Lung (tissue), 12 donors: ENCODE measurements around the gene TRPM3. TPM values are rescaled to one million over a fixed set of nuclear protein-coding genes. Genes with fewer than 3 reads are reported as not detected.

Source experiments
- ATAC-seq: fragments of 200-7000 bp; cut with Tn5 transposase; one replicate; pipeline ENCODE4 v1.9.1; 2020; ENCODE audit warnings: moderate number of reproducible peaks; ENCODE audit not compliant: insufficient read depth, low FRiP score
- DNase-seq, 3 donors: peaks; one replicate each; pipeline ENCODE4 v3.0.0-alpha.2; 2013 to 2017
- H3K27ac ChIP-seq, 2 donors: one replicate each; pipeline ENCODE4 v1.5.1; 2013; ENCODE audit warnings: mild to moderate bottlenecking in 2 of 2, moderate library complexity in 2 of 2, control low read depth in 1 of 2, inconsistent platforms in 1 of 2, low read depth in 1 of 2, low read length in 1 of 2
- H3K27me3 ChIP-seq, 3 donors: one replicate each; pipeline ENCODE4 v1.5.1; 2013; ENCODE audit warnings: low read length in 2 of 3; ENCODE audit not compliant: control insufficient read depth in 3 of 3, insufficient read depth in 3 of 3
- H3K36me3 ChIP-seq, 4 donors: one replicate each; pipeline ENCODE4 v1.5.1; 2013; ENCODE audit warnings: low read length in 4 of 4, mild to moderate bottlenecking in 1 of 4, moderate library complexity in 1 of 4; ENCODE audit not compliant: control insufficient read depth in 4 of 4, insufficient read depth in 4 of 4
- H3K4me1 ChIP-seq, 5 donors: one replicate each; pipeline ENCODE4 v1.5.1; 2013; ENCODE audit warnings: low read length in 5 of 5, mild to moderate bottlenecking in 2 of 5, moderate library complexity in 1 of 5; ENCODE audit not compliant: control insufficient read depth in 5 of 5, insufficient read depth in 5 of 5
- H3K4me3 ChIP-seq: one replicate; pipeline ENCODE4 v1.5.1; 2013; ENCODE audit warnings: mild to moderate bottlenecking, control low read depth, moderate library complexity
- H3K9ac ChIP-seq, 2 donors: one replicate each; pipeline ENCODE4 v1.5.1; 2013; ENCODE audit warnings: low read length in 2 of 2, control low read depth in 1 of 2; ENCODE audit not compliant: insufficient read depth in 1 of 2
- H3K9me3 ChIP-seq, 4 donors: one replicate each; pipeline ENCODE4 v1.5.1; 2013; ENCODE audit warnings: low read length in 3 of 4, mild to moderate bottlenecking in 1 of 4, moderate library complexity in 1 of 4; ENCODE audit not compliant: control insufficient read depth in 4 of 4, insufficient read depth in 3 of 4
- WGBS, 2 donors: extraction: QIAGEN DNeasy Blood & Tissue Kit; methylation state at CpG; one replicate each; pipeline ENCODE4 v1.1.7; 2013; 5-methylcytosine and 5-hydroxymethylcytosine counted together
- polyA plus RNA-seq, 2 donors: library from polyadenylated mRNA; stranded (reverse); fragments of 200-250 nt; gene quantifications; one replicate each; pipeline ENCODE4 v1.2.1, GENCODE V29; 2013
- total RNA-seq, 2 donors: library from RNA; depleted of rRNA in 1 of 2; stranded (reverse); fragments of >200 nt in 1 of 2; gene quantifications; one replicate each; pipeline ENCODE4 v1.2.1, GENCODE V29; 2014 to 2021
- TF ChIP-seq, protein P1 (sequence below): IDR thresholded peaks from 2 replicates; pipeline ENCODE4 v1.5.1; 2012; ENCODE audit warnings: mild to moderate bottlenecking; ENCODE audit errors: control extremely low read depth, extremely low read depth
- donor health status: control.
- donor health status: control.
- donor health status: Bipolar disorder and iron deficiency.
- donor health status: healthy.
- donor health status: DM: yes; HTN: yes; CAD: no.

Gene TRPM3
- total and polyA plus RNA-seq, 4 donors = 0.02 to 1.4 (median 0.49) TPM; not detected in 1

DNA sequence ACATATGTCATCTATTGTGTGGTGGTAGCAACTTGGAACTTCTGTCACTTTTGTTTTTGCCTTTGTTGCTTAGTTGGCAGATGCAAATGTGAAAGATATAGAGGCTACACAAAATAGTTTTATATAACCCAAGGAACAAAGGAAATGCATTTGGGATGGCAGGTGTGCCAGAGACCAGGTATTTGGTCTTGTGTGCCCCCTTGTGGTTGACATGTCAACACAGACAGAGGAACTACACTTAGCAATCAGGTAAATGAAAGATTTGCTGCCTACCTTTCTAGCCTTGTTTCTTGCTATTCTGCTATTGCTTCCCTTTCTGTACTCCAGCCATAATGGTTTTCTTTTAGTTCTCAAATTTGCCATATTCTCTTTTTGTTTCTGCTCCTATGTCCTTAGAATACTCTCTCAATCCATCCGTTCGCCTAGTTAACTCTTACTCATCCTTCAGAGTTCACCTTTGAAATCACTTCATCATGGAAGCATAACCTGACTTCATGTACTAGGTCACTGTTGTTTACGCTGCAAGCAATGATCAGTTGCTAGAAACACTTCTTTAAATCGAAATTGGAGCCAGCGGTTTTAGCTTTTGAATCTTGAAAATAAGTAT lies 119.5 kb downstream of the TRPM3 start:
- no peak overlapping the region for H3K4me3 ChIP-seq
- H3K27ac ChIP-seq = no peak overlapping the region
- no peaks in the 10 kb centered on the region for H3K36me3 ChIP-seq
- DNase-seq = peak in 2 of 3 donors; percentile 3 to 17
- no peak overlapping the region for H3K9ac ChIP-seq
- TF ChIP-seq, protein P1, sequence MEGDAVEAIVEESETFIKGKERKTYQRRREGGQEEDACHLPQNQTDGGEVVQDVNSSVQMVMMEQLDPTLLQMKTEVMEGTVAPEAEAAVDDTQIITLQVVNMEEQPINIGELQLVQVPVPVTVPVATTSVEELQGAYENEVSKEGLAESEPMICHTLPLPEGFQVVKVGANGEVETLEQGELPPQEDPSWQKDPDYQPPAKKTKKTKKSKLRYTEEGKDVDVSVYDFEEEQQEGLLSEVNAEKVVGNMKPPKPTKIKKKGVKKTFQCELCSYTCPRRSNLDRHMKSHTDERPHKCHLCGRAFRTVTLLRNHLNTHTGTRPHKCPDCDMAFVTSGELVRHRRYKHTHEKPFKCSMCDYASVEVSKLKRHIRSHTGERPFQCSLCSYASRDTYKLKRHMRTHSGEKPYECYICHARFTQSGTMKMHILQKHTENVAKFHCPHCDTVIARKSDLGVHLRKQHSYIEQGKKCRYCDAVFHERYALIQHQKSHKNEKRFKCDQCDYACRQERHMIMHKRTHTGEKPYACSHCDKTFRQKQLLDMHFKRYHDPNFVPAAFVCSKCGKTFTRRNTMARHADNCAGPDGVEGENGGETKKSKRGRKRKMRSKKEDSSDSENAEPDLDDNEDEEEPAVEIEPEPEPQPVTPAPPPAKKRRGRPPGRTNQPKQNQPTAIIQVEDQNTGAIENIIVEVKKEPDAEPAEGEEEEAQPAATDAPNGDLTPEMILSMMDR = no peak
- no peaks in the 10 kb centered on the region for H3K27me3 ChIP-seq
- H3K9me3 ChIP-seq = peaks cover 0 to 12% (median 7%) of the 10 kb centered on the region in 4 donors
- no peak for ATAC-seq
- no peaks in the 10 kb centered on the region for H3K4me1 ChIP-seq
- 67 to 83% methylated on average over 5 of the region's 5 CpGs for WGBS, 2 donors

DNA sequence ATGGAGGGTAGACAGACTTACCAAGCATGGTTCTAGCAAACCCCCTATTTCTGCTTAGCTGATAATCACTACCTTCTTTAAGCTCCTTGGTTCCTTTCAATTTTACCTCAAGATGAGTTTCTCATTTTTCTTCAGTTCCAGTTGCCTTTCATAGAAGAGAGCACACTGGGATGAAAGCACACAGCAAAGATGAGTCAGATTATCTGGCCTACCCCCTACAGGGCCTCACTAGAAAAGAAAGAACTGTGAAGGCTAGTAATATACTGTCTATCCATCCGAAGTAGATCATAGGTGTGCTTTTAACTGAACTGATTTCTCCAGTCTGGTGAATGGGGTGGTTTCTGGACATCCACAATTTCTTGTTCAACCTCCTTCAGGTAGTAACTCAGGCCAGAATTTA lies 122.5 kb downstream of the TRPM3 start:
- no peak for DNase-seq
- WGBS, 2 donors = 69 to 81% methylated on average over 1 of the region's 1 CpG

DNA sequence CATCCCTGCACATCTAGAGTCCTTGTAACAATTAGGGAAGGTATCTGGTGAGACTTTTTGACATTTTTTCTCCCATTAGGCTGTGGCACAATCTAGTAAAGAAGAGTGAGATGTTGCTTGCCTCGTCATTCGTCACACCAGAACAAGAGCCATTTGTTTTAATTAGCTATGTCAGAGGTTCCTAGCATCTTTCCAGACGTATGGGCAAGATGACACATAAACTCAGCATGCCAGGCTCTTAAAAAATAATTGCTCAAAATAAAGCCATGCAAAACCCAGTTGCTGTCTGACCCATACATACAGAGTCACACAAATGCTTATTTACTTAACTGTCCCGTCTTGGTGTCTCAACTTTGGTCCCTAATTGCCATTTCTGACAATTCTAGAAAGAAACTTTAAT lies 125.9 kb downstream of the TRPM3 start:
- Histone ChIP-seq H3K27me3 (no peaks in the 10 kb centered on the region), H3K36me3 (no peaks in the 10 kb centered on the region), H3K27ac (no peak overlapping the region), H3K9me3 (no peaks in the 10 kb centered on the region), H3K9ac (no peak overlapping the region), H3K4me1 (no peaks in the 10 kb centered on the region), H3K4me3 (no peak overlapping the region)
- TF ChIP-seq, protein P1 = no peak
- ATAC-seq = no peak
- DNase-seq = no peak
- 62 to 78% methylated on average over 4 of the region's 4 CpGs for WGBS, 2 donors

More for the DNA sequence above, 122.5 kb downstream of the TRPM3 start:
- Histone ChIP-seq H3K4me1 (no peaks in the 10 kb centered on the region), H3K36me3 (no peaks in the 10 kb centered on the region), H3K4me3 (no peak overlapping the region), H3K27ac (no peak overlapping the region), H3K9ac (no peak overlapping the region), H3K9me3 (peaks cover 0 to 1% (median 0%) of the 10 kb centered on the region in 4 donors), H3K27me3 (no peaks in the 10 kb centered on the region)
- TF ChIP-seq, protein P1 = no peak
- no peak for ATAC-seq

DNA sequence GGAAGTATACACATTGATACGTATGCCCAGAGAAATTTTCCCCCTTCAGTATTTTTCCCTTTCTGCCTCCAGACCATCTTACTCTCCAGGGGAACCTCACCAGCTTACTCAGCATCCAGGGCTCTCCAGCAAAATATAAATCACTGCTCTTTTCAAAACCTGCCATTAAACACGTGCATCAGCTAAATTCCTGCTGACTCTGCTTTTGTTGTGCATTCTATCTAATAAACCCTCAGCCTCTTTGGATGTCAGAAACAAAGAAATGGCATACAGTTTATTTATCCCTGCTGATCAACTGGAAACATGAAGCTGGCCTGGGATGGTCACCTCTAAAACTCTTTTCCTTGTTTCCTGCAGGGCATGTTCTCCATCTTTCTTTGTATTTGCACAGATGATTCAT lies 126.8 kb downstream of the TRPM3 start:
- no peak for DNase-seq
- no peaks in the 10 kb centered on the region for H3K9me3 ChIP-seq
- H3K36me3 ChIP-seq = no peaks in the 10 kb centered on the region
- TF ChIP-seq, protein P1 = no peak
- no peak overlapping the region for H3K4me3 ChIP-seq
- no peak for ATAC-seq
- no peak overlapping the region for H3K9ac ChIP-seq
- H3K4me1 ChIP-seq = no peaks in the 10 kb centered on the region
- H3K27ac ChIP-seq = no peak overlapping the region
- 64 to 77% methylated on average over 2 of the region's 2 CpGs for WGBS, 2 donors
- no peaks in the 10 kb centered on the region for H3K27me3 ChIP-seq
